ENCODE data around the gene HSD17B10. TPM values are rescaled to one million over a fixed set of nuclear protein-coding genes. Genes with fewer than 3 reads are reported as not detected.

HSD17B10 gene
- total and polyA plus RNA-seq, 8 donors: 16.1 to 84.3 (median 36.2) TPM; not detected in 1

DNA sequence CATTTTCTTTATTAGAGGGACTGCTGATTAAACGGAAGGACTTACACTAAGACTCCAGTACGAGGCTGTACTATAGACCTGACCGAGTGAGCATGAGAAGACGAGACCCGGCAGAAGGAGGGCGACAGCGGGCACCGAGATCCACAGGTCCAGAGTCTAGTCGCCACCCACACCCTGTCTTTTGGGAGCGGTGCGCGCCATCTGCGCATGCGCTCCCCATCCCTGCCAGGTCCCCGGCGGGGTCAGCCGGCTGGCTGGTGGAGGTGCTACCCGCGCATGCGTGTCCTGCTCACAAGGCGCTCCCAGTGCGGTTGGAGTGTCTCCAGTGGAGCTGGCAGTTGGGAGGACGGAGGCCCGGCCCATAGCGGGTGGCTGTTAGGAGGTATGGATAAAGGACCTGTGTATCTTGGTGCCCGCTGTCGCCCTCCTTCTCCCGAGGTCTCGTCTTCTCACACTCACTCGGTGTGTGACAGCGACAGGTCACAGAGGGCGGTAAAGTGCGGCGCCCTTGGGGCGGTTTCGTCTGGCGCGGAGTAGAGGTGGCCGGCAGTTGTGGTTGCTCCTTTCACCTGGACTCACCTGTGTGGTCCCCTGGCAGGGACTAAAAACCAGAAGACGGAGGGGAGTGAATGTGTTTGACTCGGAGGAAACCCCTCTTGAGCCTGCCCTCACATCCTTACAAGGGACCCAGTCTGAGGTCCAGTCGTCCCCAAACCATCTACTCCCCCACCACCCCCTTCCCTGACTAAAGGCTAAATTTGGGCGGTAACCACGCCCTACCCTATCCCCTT is 7.6 kb upstream of the HSD17B10 start:
- peak; percentile 84 to 86 for DNase-seq
- 8 to 21% (median 14%) methylated on average over 14 to 44 of the region's 44 CpGs for WGBS, 5 donors
- Histone ChIP-seq H3K9me3 (no peaks in the 10 kb centered on the region), H3K4me1 (peaks cover 0 to 19% (median 13%) of the 10 kb centered on the region in 4 donors), H3K27ac (peak overlapping the region in 4 of 5 donors; percentile 47 to 77 (median 59)), H3K36me3 (no peaks in the 10 kb centered on the region), H3K4me3 (peak overlapping the region; percentile 32 to 41 (median 37)), H3K27me3 (peaks cover 0 to 19% (median 0%) of the 10 kb centered on the region in 3 donors)
- intact Hi-C loops (cut with DNase I; ENCODE audit: low total_unique reads): loop anchor here (10.0 kb wide), 1 partner anchor 147 kb away; no protein-coding TSS in a partner anchor
- TF ChIP-seq, protein P1, sequence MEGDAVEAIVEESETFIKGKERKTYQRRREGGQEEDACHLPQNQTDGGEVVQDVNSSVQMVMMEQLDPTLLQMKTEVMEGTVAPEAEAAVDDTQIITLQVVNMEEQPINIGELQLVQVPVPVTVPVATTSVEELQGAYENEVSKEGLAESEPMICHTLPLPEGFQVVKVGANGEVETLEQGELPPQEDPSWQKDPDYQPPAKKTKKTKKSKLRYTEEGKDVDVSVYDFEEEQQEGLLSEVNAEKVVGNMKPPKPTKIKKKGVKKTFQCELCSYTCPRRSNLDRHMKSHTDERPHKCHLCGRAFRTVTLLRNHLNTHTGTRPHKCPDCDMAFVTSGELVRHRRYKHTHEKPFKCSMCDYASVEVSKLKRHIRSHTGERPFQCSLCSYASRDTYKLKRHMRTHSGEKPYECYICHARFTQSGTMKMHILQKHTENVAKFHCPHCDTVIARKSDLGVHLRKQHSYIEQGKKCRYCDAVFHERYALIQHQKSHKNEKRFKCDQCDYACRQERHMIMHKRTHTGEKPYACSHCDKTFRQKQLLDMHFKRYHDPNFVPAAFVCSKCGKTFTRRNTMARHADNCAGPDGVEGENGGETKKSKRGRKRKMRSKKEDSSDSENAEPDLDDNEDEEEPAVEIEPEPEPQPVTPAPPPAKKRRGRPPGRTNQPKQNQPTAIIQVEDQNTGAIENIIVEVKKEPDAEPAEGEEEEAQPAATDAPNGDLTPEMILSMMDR (IDR thresholded peaks at IDR 0.05): no peak
- TF ChIP-seq POLR2AphosphoS5 (IDR thresholded peaks at IDR 0.05): peak in 1 of 3 donors; percentile 17

DNA sequence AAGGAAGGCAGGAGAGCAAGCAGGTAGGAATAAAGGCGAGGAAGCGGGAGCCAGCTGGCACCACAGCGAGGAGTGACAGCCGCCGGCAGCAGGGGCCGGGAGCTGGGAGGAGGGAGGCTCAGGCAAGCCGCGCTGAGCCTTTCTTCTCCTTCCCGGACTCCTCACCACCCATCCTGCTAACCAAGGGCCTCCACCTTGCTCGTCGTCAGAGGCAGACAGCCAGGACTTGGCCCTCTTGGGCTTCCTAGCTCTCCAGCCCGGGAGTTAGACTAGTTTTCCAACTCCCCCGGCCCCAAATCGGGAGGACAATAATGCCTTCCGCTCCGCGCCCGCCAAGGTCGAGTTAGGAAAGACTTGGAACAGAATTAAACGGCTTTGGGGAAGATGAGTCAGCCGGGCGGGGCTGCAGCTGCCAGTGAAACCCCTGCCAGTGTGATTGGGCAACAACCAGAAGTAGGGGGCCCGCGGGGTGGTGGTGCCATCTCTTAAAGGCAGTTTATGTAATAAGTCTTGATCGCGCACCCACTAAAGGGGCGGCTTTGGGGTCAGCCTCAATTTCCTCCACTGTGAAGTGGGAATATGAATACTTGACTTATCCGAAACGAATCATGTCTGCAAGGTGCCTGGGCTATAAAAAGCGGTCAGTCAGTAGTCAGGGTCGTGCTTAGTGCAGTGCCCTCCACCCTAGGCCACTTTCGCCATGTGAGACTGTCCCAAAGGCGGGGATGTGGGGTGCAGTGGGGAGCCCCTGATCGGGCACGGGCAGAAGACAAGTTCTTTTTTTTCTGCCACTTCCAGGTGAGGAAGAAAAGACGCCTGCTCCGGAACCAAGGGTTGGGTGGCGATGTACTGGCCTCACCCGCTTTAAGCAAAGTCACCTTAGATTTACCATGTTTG is 6.7 kb upstream of the HSD17B10 start:
- peak overlapping the region; percentile 32 to 41 (median 37) for H3K4me3 ChIP-seq
- 11 to 37% (median 15%) methylated on average over 20 to 39 of the region's 39 CpGs for WGBS, 5 donors
- peak overlapping the region; percentile 47 to 77 (median 64) for H3K27ac ChIP-seq
- H3K4me1 ChIP-seq: peaks cover 0 to 19% (median 13%) of the 10 kb centered on the region in 4 donors
- H3K36me3 ChIP-seq: no peaks in the 10 kb centered on the region
- TF ChIP-seq, protein P1 (IDR thresholded peaks at IDR 0.05): no peak
- peak in 2 of 3 donors; percentile 43 to 44 for TF ChIP-seq POLR2AphosphoS5 (IDR thresholded peaks at IDR 0.05)
- no peak for TF ChIP-seq EP300 (IDR thresholded peaks at IDR 0.05)
- no peak for TF ChIP-seq POLR2A (IDR thresholded peaks at IDR 0.05)
- intact Hi-C loops (cut with DNase I; ENCODE audit: low total_unique reads): loop anchor here (10.0 kb wide), 1 partner anchor 146 kb away; no protein-coding TSS in a partner anchor
- peak; percentile 50 to 53 for DNase-seq
- peaks cover 0 to 19% (median 0%) of the 10 kb centered on the region in 3 donors for H3K27me3 ChIP-seq
- H3K9me3 ChIP-seq: no peaks in the 10 kb centered on the region

DNA sequence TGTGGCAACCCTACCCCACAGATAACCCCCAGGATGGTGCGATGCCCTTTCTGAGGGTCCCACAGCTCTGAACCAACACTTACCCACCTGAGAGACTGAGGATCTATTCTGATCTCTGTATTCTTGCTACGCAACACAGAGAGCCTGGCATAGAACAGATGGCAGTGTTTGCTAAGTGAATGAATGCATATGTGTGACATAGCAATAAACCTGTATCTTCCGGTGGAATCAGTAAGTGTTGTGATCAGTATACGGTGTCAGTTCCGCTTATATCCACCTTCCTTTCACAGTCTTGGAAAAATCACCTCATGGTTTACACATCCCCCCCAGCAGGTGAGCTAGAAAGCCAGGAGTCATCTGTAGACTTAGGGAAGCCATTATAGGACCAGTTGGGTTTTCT is 5.9 kb upstream of the HSD17B10 start:
- peaks cover 0 to 19% (median 0%) of the 10 kb centered on the region in 3 donors for H3K27me3 ChIP-seq
- 62 to 75% (median 68%) methylated on average over 5 of the region's 5 CpGs for WGBS, 5 donors
- no peaks in the 10 kb centered on the region for H3K36me3 ChIP-seq
- DNase-seq: peak in 1 of 2 donors; percentile 16
- no peak for TF ChIP-seq POLR2AphosphoS5 (IDR thresholded peaks at IDR 0.05)
- intact Hi-C loops (cut with DNase I; ENCODE audit: low total_unique reads): loop anchor here (10.0 kb wide), 1 partner anchor 145 kb away; no protein-coding TSS in a partner anchor
- H3K4me1 ChIP-seq: peaks cover 0 to 19% (median 13%) of the 10 kb centered on the region in 4 donors
- H3K9me3 ChIP-seq: no peaks in the 10 kb centered on the region
- peak overlapping the region in 3 of 5 donors; percentile 47 to 66 (median 52) for H3K27ac ChIP-seq
- H3K4me3 ChIP-seq: peak overlapping the region in 1 of 4 donors; percentile 40

DNA sequence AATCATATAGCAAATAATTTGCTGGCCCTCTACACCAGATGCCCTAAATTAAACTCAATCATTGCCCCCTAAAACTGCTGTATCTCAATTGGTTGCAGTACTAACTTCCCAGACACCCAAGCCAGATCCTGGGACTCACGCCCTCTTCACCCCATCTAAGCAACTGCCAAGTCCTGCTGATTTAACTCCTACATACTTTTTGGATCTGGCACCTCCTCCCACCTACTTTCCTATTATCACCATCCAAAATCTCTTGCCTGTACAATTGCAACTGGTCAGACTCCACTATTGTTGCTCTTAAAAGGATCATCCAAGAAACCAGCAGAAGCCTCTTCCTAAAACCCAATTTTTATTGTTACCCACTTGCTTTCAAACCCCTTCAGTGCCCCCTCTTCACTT is 4.7 kb upstream of the HSD17B10 start:
- TF ChIP-seq, protein P1 (IDR thresholded peaks at IDR 0.05): no peak
- TF ChIP-seq POLR2A (IDR thresholded peaks at IDR 0.05) (no peak), POLR2AphosphoS5 (IDR thresholded peaks at IDR 0.05) (no peak), EP300 (IDR thresholded peaks at IDR 0.05) (no peak)
- WGBS, 5 donors: 47 to 73% (median 58%) methylated on average over 1 of the region's 1 CpG
- H3K27me3 ChIP-seq: peaks cover 0 to 24% (median 0%) of the 10 kb centered on the region in 3 donors

More for the DNA sequence above, 4.7 kb upstream of the HSD17B10 start:
- Histone ChIP-seq H3K36me3 (no peaks in the 10 kb centered on the region), H3K4me1 (peaks cover 0 to 24% (median 16%) of the 10 kb centered on the region in 4 donors), H3K27ac (no peak overlapping the region), H3K4me3 (no peak overlapping the region), H3K9me3 (no peaks in the 10 kb centered on the region)
- DNase-seq: no peak
- intact Hi-C loops (cut with DNase I; ENCODE audit: low total_unique reads): loop anchor here (10.0 kb wide), 1 partner anchor 124 kb away; no protein-coding TSS in a partner anchor

Data from stomach (tissue), 9 donors.